22Rv1 (cell line): ENCODE data around the gene KIF3B.
"Not testable (repeated sequence)": the region's sequence is repeated elsewhere in the genome, so short reads cannot be mapped to it uniquely, and the experiment has no call there.

Experiments
- H3K27ac ChIP-seq: fragments of 450-650 bp; 2 replicates; pipeline ENCODE4 v1.5.1; 2017
- ZFX ChIP-seq: fragments of 450-650 bp; IDR thresholded peaks from 2 replicates; pipeline ENCODE4 v1.6.1; 2017; ENCODE audit warnings: antibody characterized with exemption, borderline replicate concordance
- TF ChIP-seq, protein P1 (sequence below): fragments of 450-650 bp; IDR thresholded peaks from 2 replicates; pipeline ENCODE4 v1.5.1; 2017; ENCODE audit warnings: mild to moderate bottlenecking

The KIF3B gene

DNA sequence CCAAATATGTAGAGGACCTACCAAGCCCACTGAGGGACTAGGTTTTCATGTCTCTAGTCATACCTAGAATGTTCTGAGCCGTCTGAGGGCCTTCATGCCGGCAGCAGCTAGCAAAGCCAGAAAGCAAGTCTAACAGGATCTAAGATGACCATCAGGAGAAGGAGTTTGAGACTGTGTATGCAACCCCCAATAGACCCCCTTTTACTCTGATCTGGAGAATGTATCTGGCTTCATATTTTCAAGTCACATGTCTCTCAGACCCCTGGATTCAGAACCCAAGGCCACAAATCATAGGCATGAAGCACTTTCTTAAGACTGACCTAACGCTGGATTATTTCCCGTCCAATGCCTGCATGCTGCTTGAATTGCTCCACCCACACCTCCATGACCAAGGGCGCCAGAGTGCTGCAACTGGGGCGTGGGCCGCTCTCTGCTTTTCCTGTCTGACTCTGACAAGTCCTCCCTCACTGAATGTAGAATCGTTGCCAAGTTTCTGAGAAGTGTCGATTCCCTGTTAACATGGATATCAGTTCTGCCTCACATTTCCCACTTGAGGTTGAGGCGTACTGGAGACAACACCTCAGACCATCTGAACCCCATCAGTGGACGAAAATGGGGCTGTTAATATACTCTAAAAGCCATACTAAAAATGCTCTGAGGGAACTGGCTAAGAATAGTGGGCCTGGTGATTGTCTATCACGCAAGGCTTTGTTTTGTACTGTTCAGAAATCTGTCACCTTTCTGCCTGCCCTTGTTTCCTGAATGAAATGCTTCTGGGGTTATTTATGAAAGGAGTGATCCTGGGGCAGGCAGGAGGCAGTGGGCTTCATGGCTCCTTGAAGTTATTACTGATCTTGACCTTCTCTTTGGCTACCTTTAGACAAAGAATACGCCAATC is 56.8 kb downstream of the KIF3B start:
- TF ChIP-seq ZFX: no peak
- TF ChIP-seq, protein P1, sequence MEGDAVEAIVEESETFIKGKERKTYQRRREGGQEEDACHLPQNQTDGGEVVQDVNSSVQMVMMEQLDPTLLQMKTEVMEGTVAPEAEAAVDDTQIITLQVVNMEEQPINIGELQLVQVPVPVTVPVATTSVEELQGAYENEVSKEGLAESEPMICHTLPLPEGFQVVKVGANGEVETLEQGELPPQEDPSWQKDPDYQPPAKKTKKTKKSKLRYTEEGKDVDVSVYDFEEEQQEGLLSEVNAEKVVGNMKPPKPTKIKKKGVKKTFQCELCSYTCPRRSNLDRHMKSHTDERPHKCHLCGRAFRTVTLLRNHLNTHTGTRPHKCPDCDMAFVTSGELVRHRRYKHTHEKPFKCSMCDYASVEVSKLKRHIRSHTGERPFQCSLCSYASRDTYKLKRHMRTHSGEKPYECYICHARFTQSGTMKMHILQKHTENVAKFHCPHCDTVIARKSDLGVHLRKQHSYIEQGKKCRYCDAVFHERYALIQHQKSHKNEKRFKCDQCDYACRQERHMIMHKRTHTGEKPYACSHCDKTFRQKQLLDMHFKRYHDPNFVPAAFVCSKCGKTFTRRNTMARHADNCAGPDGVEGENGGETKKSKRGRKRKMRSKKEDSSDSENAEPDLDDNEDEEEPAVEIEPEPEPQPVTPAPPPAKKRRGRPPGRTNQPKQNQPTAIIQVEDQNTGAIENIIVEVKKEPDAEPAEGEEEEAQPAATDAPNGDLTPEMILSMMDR: no peak
- H3K27ac ChIP-seq: no peak overlapping the region

DNA sequence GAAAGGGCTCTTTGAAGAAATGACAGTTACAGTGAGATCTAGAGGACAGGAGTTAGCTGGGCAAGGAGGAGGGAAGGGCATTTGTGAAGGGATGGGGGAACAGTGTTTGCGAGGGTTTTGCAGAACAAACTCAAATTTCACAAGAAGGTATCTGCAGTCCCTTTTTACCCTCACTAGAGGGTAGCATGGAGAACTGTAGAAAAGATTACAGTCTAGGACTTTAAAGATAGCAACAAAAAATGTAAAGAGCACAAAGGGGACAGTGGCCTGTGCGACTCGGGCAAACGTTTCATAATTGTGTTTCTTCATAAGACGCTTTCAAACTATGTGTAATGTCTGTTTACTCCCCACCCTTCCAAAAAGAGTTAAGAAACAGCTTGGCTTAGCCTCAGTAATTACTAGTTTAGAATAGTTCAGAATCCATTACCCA is 59.5 kb downstream of the KIF3B start:
- no peak overlapping the region for H3K27ac ChIP-seq
- no peak for TF ChIP-seq ZFX
- TF ChIP-seq, protein P1: peak; percentile 69

DNA sequence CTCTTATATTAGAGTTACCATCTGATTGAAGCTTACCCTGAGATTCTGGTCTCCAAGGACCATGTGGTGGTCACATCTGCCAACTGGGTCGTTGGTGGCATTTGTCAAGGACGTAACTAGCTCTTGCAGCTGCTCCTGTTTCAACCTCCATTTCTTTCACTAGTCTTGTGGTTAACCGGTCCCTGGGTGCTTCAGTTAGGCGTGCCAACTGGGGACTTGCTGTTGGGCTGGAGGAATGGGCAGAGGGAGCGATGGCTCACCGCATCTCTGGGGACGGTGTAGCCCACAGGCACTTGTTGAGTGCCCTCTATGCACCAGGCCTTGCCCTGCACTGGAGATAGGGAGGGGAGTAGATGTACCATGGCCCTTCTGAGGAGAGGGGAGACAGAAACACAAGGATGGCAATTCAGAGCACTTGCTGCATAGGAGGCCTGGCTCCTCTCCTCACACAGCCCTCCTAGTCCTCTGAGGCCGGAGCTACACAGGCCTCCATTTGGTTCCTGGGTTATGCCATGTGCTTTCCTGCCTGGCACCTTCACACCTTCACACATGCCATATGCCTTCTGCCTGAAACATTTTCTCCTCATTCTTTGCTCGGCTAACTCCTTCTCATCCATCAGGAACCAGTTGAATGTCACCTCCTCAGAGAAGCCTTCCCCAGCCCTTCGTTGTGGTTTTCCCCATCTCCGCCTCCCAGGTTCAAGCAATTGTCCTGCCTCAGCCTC is 60.6 kb downstream of the KIF3B start:
- no peak for TF ChIP-seq ZFX
- TF ChIP-seq, protein P1: no peak

DNA sequence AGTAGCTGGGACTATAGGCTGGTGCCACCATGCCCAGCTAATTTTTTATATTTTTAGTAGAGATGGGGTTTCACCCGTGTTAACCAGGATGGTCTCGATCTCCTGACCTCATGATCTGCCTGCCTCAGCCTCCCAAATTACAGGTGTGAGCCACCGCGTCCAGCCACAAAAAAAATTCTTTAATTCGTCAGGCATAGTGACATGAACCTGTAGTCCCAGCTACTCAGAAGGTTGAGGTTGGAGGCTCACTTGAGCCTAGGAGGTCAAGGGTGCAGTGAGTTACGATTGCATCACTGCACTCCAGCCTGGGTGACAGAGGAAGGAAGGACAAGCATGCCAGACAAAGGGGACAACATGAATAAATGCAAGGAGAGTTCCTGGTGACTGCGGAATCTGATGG is 61.2 kb downstream of the KIF3B start:
- no peak overlapping the region for H3K27ac ChIP-seq
- TF ChIP-seq, protein P1: no peak
- no peak for TF ChIP-seq ZFX

More for the DNA sequence above, 60.6 kb downstream of the KIF3B start:
- H3K27ac ChIP-seq: no peak overlapping the region

DNA sequence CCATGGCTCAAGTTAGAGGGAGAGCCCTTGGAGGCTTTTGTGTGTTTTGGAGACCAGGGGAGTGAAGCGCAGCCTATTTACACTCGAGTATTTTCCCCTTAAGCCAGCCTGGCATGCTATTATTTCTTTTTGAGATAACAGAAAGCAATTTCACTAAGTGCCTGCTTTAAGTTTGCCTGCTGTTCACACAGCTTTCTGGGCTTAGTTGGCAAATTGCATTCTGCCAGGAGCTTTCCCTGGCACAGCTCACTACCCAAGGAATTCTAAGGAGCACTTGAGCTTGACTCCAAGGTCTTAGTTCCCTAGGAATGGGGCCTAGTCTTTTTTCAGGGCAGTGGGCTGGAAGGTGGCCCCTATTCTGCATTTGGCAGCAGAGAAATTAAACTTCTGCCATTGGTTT is 61.7 kb downstream of the KIF3B start:
- no peak overlapping the region for H3K27ac ChIP-seq
- TF ChIP-seq ZFX: no peak
- TF ChIP-seq, protein P1: no peak

DNA sequence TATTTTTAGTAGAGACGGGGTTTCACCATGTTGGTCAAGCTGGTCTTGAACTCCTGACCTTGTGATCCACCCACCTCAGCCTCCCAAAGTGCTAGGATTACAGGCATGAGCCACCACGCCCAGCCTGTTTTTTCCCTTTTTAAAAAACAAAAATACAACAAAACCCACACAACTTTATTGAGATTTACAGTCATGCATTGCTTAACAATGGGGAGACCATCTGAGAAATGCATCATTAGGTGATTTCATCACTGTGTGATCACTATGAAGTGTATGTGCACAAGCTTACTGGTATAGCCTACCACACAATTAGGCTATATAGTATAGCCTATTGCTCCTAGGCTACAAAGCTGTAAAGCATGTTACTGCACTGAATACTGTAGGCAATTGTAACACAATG is 63.6 kb downstream of the KIF3B start:
- H3K27ac ChIP-seq: not testable (repeated sequence)

DNA sequence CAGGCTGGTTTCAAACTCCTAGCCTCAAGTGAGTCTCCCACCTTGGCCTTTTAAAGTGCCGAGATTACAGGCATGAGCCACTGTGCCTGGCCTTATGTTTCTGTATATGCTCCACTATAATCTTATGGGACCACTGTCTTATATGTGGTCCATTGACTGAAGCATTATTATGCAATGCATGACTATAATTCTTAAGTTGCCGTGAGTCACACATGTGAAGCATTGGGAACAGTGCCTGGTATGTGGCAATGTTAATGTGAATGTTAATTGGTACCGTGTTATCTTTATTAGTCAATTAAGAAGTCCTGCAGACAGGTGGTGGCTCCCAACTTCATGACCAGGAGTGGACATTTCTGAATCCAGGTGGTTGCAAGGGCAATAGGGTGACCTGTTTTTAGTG is 66.0 kb downstream of the KIF3B start:
- TF ChIP-seq, protein P1: no peak
- no peak for TF ChIP-seq ZFX
- H3K27ac ChIP-seq: no peak overlapping the region
